Right cardiac atrium (tissue), 5 donors: ENCODE data around the gene PALLD. TPM values are rescaled to one million over a fixed set of nuclear protein-coding genes. Genes with fewer than 3 reads are reported as not detected.

Source experiments
- ATAC-seq, 2 donors: fragments of 200-7000 bp; cut with Tn5 transposase; one replicate each; pipeline versions ENCODE4 v1.8.0 to v1.9.1; 2020; ENCODE audit warnings: moderate library complexity in 2 of 2, mild to moderate bottlenecking in 1 of 2
- DNase-seq, 3 donors: peaks; one replicate each; pipeline ENCODE4 v3.0.0-alpha.2; 2020
- H3K27ac ChIP-seq: one replicate; pipeline ENCODE4 v1.5.1; 2013; ENCODE audit warnings: mild to moderate bottlenecking, low read length, control low read depth, moderate library complexity
- H3K27me3 ChIP-seq: one replicate; pipeline ENCODE4 v1.6.1; 2013; ENCODE audit not compliant: control insufficient read depth, insufficient read depth
- H3K4me1 ChIP-seq: one replicate; pipeline ENCODE4 v1.6.1; 2013; ENCODE audit warnings: low read length; ENCODE audit not compliant: control insufficient read depth, insufficient read depth
- H3K4me3 ChIP-seq: one replicate; pipeline ENCODE4 v1.5.1; 2013; ENCODE audit warnings: low read length, control low read depth
- H3K9me3 ChIP-seq: one replicate; pipeline ENCODE4 v1.6.1; 2013; ENCODE audit warnings: low read length; ENCODE audit not compliant: control insufficient read depth
- WGBS: extraction: QIAGEN DNeasy Blood & Tissue Kit; methylation state at CpG from one replicate; pipeline ENCODE4 v1.1.7; 2013; 5-methylcytosine and 5-hydroxymethylcytosine counted together
- intact Hi-C, 4 donors: fragments of 100-400 bp; cut with DNase I; formaldehyde crosslinking; loops; one replicate each; pipeline versions ENCODE4 v1.11.0 to v1.14.0; 2022 to 2023
- polyA plus RNA-seq: library from polyadenylated mRNA; stranded (reverse); fragments of 200-250 nt; gene quantifications from one replicate; pipeline ENCODE4 v1.2.3, GENCODE V29; 2013
- total RNA-seq, 4 donors: library from RNA; stranded (reverse); fragmentation: NEBNext Ultra II Directional; extraction: Animal tissue kit (Norgen Biotek cat#: 25700); gene quantifications; one replicate each; pipeline ENCODE4 v1.2.1, GENCODE V29; 2021
- donor health status: healthy with polysubstance abuse.
- donor health status: DM: no; HTN: yes; CAD: no.
- donor health status: DM: no; HTN: no; CAD: no.
- donor health status: DM: no; HTN: yes; CAD: no; lungs with severe emphysema.
- donor health status: DM: yes; HTN: yes; CAD: no.

PALLD gene
- total and polyA plus RNA-seq, 5 donors, result 233 to 1,069 (median 717) TPM

DNA sequence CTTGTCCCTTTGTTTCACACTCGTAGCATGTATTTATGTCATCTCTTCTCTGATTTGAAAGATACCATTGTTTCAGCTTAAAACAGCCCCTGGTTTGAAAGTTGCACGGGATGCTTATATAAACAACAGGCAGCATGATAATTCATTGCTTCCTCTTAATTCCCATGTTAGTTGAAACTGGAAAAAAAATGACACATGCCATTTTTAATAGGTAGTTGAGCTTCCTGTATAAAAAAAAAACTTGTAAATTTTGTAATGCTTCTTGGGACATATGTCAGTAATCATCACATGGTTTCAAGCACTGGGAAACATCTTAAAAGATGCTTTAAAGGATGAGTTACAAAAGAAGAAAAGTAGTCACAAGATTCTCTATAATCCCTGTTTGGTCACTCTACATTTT lies 243.0 kb downstream of the PALLD start:
- ATAC-seq (no peak), DNase-seq (no peak)
- Histone ChIP-seq H3K9me3 (no peaks in the 10 kb centered on the region), H3K4me3 (no peak overlapping the region), H3K4me1 (peaks cover 7% of the 10 kb centered on the region), H3K27ac (no peak overlapping the region), H3K27me3 (no peaks in the 10 kb centered on the region)
- 46% methylated on average over 2 of the region's 2 CpGs for WGBS
- intact Hi-C loops, result no loop called here

DNA sequence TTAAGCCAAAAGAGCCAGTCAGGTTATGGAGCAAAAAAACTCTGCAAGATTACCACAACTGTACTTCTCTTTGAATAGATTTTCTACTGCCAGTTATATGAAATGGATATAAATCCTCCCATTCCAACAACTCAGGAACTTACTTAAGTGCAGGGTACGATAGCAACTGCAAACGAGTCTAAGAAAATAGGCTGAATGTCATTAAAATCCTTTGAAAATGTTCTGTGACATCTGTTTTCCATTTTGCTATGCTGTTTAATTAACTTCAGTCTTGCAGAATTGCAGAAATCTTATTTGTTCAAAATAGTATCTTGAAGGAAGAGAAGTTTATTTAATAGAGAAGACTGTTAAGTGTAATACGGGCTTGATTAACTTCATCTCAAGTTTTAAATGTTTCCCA lies 243.8 kb downstream of the PALLD start:
- Histone ChIP-seq H3K4me3 (no peak overlapping the region), H3K27ac (no peak overlapping the region), H3K4me1 (peaks cover 7% of the 10 kb centered on the region), H3K9me3 (no peaks in the 10 kb centered on the region), H3K27me3 (no peaks in the 10 kb centered on the region)
- ATAC-seq, result no peak
- DNase-seq, result no peak
- intact Hi-C loops, result no loop called here
- WGBS, result 84% methylated on average over 3 of the region's 3 CpGs

DNA sequence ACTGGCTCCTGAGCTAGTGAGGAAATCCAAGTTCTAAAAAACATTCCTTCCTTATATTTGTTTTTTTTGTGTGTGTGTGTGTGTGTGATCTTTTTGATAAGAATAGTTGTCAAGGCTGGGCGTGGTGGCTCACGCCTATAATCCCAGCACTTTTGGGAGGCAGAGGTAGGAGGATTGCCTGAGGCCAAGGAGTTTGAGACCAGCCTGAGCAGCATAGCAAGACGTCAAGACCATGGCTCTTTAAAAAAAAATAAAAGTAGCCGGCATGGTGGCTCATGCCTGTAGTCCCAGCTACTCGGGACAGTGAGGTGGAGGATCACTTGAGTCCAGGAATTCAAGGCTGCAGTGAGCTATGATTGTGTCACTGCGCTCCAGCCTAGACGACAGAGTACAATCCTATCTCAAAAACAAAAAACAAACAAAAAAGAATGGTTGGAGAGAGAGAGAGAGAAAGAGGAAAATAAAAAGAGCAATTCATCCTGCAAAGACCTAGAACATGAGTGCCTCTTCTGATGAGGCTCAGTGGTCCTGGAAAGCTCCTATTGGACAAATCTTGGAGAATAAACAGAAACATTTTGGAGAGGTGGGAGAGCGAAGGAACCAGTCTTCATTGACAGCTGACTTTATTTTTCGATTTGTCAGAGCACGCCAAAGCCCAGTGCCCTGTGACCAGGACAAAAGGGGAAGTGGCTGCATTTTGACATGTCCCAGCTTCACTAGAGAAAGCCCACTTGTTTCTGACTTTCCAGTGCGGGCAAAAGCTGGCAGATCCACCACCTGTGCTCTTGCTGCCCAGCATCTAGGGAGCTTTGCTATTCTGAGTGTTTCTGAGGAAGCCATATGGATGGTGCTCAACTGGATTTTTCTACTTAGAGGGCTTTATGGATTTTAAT lies 244.7 kb downstream of the PALLD start:
- Histone ChIP-seq H3K4me1 (peaks cover 7% of the 10 kb centered on the region), H3K4me3 (no peak overlapping the region), H3K9me3 (no peaks in the 10 kb centered on the region), H3K27ac (peak overlapping the region; percentile 50), H3K27me3 (no peaks in the 10 kb centered on the region)
- ATAC-seq (no peak), DNase-seq (peak in 1 of 3 donors; percentile 33)
- intact Hi-C loops, result no loop called here
- 74% methylated on average over 11 of the region's 11 CpGs for WGBS

DNA sequence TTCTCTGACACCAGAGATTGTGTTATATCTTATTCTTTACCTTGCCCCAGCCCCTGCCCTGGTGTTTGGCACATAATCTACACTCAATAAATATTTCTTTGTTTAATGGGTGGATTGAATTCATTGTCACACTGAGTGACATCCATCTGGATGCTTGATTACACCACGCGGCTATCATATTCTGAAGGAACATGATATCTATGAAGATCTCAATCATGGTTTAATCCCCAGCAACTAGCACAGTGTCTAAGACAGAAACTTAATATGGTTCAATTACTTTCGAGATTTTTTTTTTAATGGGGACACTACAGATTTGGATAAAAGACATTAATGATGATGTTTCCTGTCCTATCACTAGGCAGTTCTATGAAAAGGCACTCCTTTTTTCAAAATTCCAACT lies 246.3 kb downstream of the PALLD start:
- H3K27ac ChIP-seq, result no peak overlapping the region
- intact Hi-C loops, result no loop called here

DNA sequence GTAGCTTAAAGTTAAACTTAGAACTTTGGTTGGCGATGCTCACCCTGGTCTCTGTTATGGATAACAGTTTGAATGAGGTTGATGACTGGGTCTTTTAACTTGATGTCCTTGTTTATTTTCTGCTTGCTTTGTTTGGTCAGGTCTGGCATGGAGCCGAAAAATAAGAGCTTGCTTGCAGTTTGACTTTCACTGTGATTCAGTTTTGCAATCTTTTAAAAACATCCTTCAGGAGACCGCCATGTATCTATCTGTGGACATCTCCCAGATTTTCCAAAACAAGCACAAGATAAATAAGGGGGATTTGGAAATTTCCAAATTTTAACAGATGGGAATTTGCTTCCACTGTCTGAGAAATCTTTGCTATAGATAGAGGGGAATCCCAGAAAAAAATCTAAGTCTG lies 246.7 kb downstream of the PALLD start:
- intact Hi-C loops, result no loop called here
- no peaks in the 10 kb centered on the region for H3K9me3 ChIP-seq
- ATAC-seq, result peak in 1 of 2 donors; percentile 28
- WGBS, result 62% methylated on average over 3 of the region's 3 CpGs
- no peak for DNase-seq
- H3K4me1 ChIP-seq, result peaks cover 5% of the 10 kb centered on the region
- no peaks in the 10 kb centered on the region for H3K27me3 ChIP-seq
- H3K27ac ChIP-seq, result no peak overlapping the region
- H3K4me3 ChIP-seq, result no peak overlapping the region

More for the DNA sequence above, 246.3 kb downstream of the PALLD start:
- WGBS, result 89% methylated on average over 3 of the region's 3 CpGs
- H3K9me3 ChIP-seq, result no peaks in the 10 kb centered on the region
- no peak for DNase-seq
- no peak overlapping the region for H3K4me3 ChIP-seq
- no peak for ATAC-seq
- H3K4me1 ChIP-seq, result peaks cover 5% of the 10 kb centered on the region
- H3K27me3 ChIP-seq, result no peaks in the 10 kb centered on the region

DNA sequence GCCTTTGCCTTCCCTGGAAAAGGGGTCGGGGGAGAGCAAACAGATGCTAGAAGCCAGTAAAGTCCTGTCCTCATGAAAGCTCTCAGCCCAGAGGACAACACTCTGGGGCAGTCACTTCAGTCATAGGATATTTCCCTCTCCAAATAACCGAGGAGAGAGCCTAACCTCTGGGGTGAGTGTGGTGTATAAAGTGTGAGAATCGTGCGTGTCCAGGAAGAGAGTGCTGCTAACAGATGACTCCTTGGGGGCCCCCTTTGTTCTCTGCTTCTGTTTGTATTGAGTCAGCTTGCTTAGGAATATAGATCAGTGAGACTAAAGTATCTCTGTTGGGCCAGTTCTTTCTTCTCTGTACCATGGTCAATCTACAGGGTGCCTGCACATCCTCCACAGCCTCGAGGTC lies 247.2 kb downstream of the PALLD start:
- H3K27me3 ChIP-seq, result no peaks in the 10 kb centered on the region
- ATAC-seq (peak; percentile 55 to 66), DNase-seq (no peak)
- H3K4me3 ChIP-seq, result no peak overlapping the region
- intact Hi-C loops, result no loop called here
- 46% methylated on average over 5 of the region's 5 CpGs for WGBS
- no peaks in the 10 kb centered on the region for H3K9me3 ChIP-seq
- H3K27ac ChIP-seq, result peak overlapping the region; percentile 16
- peaks cover 5% of the 10 kb centered on the region for H3K4me1 ChIP-seq

DNA sequence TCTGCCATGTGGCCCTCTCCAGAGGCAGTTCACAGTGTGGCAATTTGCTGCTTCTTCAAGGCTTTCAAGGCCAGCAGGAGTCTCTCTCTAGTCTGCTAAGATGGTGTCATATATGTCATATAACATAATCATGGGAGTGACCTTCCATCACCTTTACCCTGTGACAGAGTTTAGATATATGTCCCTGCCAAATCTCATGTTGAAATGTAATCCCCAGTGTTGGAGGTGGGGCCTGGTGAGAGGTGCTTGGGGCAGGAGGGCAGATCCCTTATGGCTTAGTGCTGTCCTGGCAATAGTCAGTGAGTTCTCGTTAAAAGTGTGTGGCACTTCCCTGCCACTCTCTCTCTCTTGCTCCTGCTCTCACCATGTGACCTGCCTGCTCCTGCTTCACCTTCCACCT lies 252.0 kb downstream of the PALLD start:
- Histone ChIP-seq H3K9me3 (no peaks in the 10 kb centered on the region), H3K27ac (no peak overlapping the region), H3K4me3 (no peak overlapping the region), H3K4me1 (no peaks in the 10 kb centered on the region), H3K27me3 (no peaks in the 10 kb centered on the region)
- 72% methylated on average over 1 of the region's 1 CpG for WGBS
- DNase-seq, result no peak
- intact Hi-C loops, result no loop called here
- no peak for ATAC-seq

DNA sequence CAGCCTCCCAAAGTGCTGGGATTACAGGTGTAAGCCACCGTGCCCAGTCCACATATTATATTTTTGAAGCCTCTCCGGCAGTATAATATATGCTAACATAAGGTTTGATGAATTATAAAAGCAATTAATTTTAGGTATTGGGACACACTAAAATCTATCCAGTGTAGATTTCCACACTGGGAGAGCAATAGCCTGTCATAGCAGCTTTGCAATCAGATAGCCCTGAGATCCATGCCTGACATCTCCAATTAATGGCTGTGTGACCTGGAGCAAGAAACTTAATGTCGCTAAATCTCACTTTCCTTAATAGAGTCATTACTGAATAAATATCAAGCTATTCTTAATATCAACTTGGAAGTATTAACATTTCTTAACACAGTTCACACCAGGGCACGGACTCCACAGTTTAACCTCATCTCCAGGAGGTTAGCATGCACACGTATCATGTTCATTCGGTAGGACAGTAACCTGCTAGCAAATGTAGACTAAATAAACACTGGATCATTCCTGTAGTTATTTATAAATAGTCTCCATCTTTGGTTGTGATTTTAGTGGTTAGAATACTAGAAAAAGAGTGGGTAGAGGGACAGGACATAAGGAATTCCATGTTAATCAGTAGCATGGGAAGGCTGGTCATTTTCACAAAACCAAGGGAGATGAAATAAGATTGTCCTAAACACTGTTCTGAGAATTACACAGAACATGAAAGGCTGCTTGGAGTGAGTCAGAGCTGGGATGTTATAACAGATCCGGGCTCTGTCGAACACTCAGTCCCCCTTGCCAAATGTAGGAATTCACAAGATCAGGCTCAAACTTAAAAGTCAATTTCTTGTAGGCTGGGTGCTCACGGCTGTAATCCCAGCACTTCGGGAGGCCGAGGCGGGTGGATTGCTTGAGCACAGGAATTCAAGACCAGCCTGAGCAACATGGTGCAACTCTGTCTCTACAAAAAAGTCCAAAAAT lies 254.7 kb downstream of the PALLD start:
- no peaks in the 10 kb centered on the region for H3K27me3 ChIP-seq
- 87% methylated on average over 12 of the region's 12 CpGs for WGBS
- H3K27ac ChIP-seq, result no peak overlapping the region
- intact Hi-C loops, result no loop called here
- no peaks in the 10 kb centered on the region for H3K9me3 ChIP-seq
- DNase-seq, result no peak
- no peak overlapping the region for H3K4me3 ChIP-seq
- ATAC-seq, result no peak
- H3K4me1 ChIP-seq, result peaks cover 3% of the 10 kb centered on the region

DNA sequence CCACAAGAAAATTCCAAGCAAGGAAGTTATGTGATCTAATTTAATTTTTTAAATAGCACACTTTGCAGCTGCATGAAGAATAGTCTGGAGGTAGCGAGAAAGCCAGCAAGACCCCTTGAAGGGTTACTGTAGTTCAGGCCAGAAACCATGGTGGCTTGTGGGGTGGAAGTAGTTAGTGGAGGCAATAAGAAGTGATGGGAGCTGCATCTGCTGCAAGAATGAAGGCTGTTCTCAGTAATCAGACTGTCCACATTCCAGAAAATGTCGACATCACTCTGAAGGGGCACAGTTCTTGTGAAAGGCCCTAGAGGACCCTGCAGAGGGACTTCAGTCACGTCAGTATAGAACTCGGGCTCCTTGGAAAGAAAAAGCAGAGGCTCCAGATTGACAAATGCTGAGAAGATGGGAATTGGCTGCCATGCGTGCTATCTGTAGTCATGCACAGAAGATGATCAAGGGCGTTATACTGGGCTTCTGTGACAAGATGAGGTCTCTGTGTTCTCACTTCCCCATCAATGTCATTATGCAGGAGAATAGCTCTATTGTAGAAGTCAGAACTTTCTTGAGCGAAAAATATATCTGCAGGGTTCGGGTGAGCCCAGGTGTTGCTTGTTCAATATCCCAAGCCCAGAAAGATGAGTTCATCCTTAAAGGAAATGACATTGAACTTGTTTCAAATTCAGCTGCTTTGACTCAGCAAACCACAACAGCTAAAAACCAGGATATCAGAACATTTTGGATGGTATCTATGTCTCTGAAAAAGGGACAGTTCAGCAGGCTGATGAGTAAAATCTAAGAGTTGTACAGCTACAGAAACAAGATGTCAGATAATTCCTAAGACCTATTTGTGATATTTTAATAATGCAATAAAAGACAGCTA lies 259.0 kb downstream of the PALLD start:
- 83% methylated on average over 8 of the region's 8 CpGs for whole genome bisulfite sequencing
- intact Hi-C loops, result no loop called here
- ATAC-seq, result no peak
- peaks cover 6% of the 10 kb centered on the region for H3K4me1 ChIP-seq
- no peaks in the 10 kb centered on the region for H3K9me3 ChIP-seq
- H3K4me3 ChIP-seq, result no peak overlapping the region
- H3K27me3 ChIP-seq, result no peaks in the 10 kb centered on the region
- no peak for DNase-seq
- H3K27ac ChIP-seq, result no peak overlapping the region

DNA sequence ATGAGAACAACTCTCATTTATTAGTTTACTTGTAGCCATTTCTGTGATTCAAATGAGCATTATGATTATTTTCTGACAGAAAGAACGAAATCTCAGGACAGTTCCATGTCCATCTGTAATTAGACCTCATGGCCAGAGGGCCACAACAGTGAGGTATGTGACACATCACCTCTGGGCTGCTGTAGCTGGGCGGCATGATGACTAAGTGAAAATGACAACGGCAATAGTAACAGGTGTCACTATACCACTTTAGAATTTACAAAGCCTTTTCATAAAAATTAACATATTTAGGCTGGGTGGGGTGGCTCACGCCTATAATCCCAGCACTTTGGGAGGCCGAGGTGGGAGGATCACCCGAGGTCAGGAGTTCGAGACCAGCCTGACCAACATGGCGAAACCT lies 260.6 kb downstream of the PALLD start:
- no peaks in the 10 kb centered on the region for H3K27me3 ChIP-seq
- intact Hi-C loops, result no loop called here
- 94% methylated on average over 8 of the region's 8 CpGs for WGBS
- H3K4me3 ChIP-seq, result no peak overlapping the region
- ATAC-seq (no peak), DNase-seq (no peak)
- H3K9me3 ChIP-seq, result no peaks in the 10 kb centered on the region
- H3K27ac ChIP-seq, result no peak overlapping the region
- peaks cover 6% of the 10 kb centered on the region for H3K4me1 ChIP-seq
